Measurements from ENCODE around the gene CABP2.

Gene CABP2

GRCh38 chr11:67542169-67542568, 18.9 kb upstream of the CABP2 start:
- DNase-seq (ENCODE audit: low read depth, low spot score) = no peak

GRCh38 chr11:67541198-67541597, 18.0 kb upstream of the CABP2 start:
- H3K4me3 ChIP-seq (ENCODE audit: low read length) = no peak overlapping the region
- no peak for DNase-seq (ENCODE audit: low read depth, low spot score)

More at GRCh38 chr11:67542169-67542568, 18.9 kb upstream of the CABP2 start:
- H3K4me3 ChIP-seq (ENCODE audit: low read length) = no peak overlapping the region

- DNase-seq (ENCODE audit: low read depth, low spot score) = peak; percentile 21
- H3K4me3 ChIP-seq (ENCODE audit: low read length) = no peak overlapping the region
Observed at GRCh38 chr11:67539550-67539949, 16.3 kb upstream of the CABP2 start.

- DNase-seq (ENCODE audit: low read depth, low spot score) = no peak
Observed at GRCh38 chr11:67538823-67539505, 15.7 kb upstream of the CABP2 start.

GRCh38 chr11:67538306-67538705, 15.1 kb upstream of the CABP2 start:
- H3K4me3 ChIP-seq (ENCODE audit: low read length) = no peak overlapping the region
- no peak for DNase-seq (ENCODE audit: low read depth, low spot score)

More at GRCh38 chr11:67538823-67539505, 15.7 kb upstream of the CABP2 start:
- H3K4me3 ChIP-seq (ENCODE audit: low read length) = no peak overlapping the region

GRCh38 chr11:67535561-67535960, 12.3 kb upstream of the CABP2 start:
- no peak for DNase-seq (ENCODE audit: low read depth, low spot score)
- no peak overlapping the region for H3K4me3 ChIP-seq (ENCODE audit: low read length)

GRCh38 chr11:67534070-67534679, 10.9 kb upstream of the CABP2 start:
- DNase-seq (ENCODE audit: low read depth, low spot score) = no peak
- no peak overlapping the region for H3K4me3 ChIP-seq (ENCODE audit: low read length)

GRCh38 chr11:67532889-67533288, 9.6 kb upstream of the CABP2 start:
- no peak for DNase-seq (ENCODE audit: low read depth, low spot score)
- no peak overlapping the region for H3K4me3 ChIP-seq (ENCODE audit: low read length)

GRCh38 chr11:67530282-67530592, 7.0 kb upstream of the CABP2 start:
- DNase-seq (ENCODE audit: low read depth, low spot score) = no peak
- H3K4me3 ChIP-seq (ENCODE audit: low read length) = no peak overlapping the region

GRCh38 chr11:67528376-67528775, 5.1 kb upstream of the CABP2 start:
- H3K4me3 ChIP-seq (ENCODE audit: low read length) = no peak overlapping the region
- no peak for DNase-seq (ENCODE audit: low read depth, low spot score)

GRCh38 chr11:67525275-67525976, 2.2 kb upstream of the CABP2 start:
- DNase-seq (ENCODE audit: low read depth, low spot score) = no peak
- no peak overlapping the region for H3K4me3 ChIP-seq (ENCODE audit: low read length)

GRCh38 chr11:67524480-67524808, 1.2 kb upstream of the CABP2 start:
- DNase-seq (ENCODE audit: low read depth, low spot score) = no peak
- H3K4me3 ChIP-seq (ENCODE audit: low read length) = no peak overlapping the region

- H3K4me3 ChIP-seq (ENCODE audit: low read length) = no peak overlapping the region
- no peak for DNase-seq (ENCODE audit: low read depth, low spot score)
Observed at GRCh38 chr11:67523556-67524479, 572 bp upstream of the CABP2 start.

- no peak for DNase-seq (ENCODE audit: low read depth, low spot score)
- no peak overlapping the region for H3K4me3 ChIP-seq (ENCODE audit: low read length)
Observed at GRCh38 chr11:67522338-67522737, 908 bp downstream of the CABP2 start.

GRCh38 chr11:67521924-67522323, 1.3 kb downstream of the CABP2 start:
- no peak overlapping the region for H3K4me3 ChIP-seq (ENCODE audit: low read length)
- no peak for DNase-seq (ENCODE audit: low read depth, low spot score)

GRCh38 chr11:67520856-67521824, 2.1 kb downstream of the CABP2 start:
- H3K4me3 ChIP-seq (ENCODE audit: low read length) = no peak overlapping the region
- no peak for DNase-seq (ENCODE audit: low read depth, low spot score)

GRCh38 chr11:67519726-67520125, 3.5 kb downstream of the CABP2 start:
- no peak overlapping the region for H3K4me3 ChIP-seq (ENCODE audit: low read length)
- DNase-seq (ENCODE audit: low read depth, low spot score) = no peak

- no peak overlapping the region for H3K4me3 ChIP-seq (ENCODE audit: low read length)
- DNase-seq (ENCODE audit: low read depth, low spot score) = no peak
Observed at GRCh38 chr11:67517784-67518552, 5.3 kb downstream of the CABP2 start.

Data from Jurkat, Clone E6-1 (cell line).